ENCODE results near the gene PHB1. TPM values are rescaled to one million over a fixed set of nuclear protein-coding genes. Genes with fewer than 3 reads are reported as not detected.

Gene PHB1
- total RNA-seq, 1 donor from 2014 or later: 128 TPM

DNA sequence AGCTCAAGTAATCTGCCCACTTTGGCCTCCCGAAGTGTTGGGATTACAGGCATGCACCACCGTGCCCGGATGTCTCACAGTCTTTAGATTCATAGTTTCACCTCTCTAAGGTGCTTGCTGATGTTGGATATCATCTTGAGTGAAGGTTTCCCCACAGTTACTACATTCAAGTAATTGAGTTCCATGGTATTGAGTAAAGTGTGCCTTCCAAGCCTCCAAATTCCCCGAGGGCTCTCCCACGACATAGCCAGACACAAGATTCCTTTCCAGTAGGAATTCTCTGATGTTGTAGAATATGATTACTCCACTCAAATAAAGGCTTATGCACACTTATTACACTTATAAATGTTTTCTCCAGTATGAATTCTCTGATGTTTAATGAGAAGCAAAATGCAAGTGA lies 36.4 kb downstream of the PHB1 start:
- peaks cover 3% of the 10 kb centered on the region for H3K36me3 Mint-ChIP-seq (ENCODE audit: unreplicated experiment)
- no peak overlapping the region for H3K27ac Mint-ChIP-seq (ENCODE audit: unreplicated experiment)
- H3K9me3 Mint-ChIP-seq (ENCODE audit: unreplicated experiment): peaks cover 6% of the 10 kb centered on the region
- H3K4me3 Mint-ChIP-seq (ENCODE audit: unreplicated experiment): no peak overlapping the region
- DNase-seq (ENCODE audit: extremely low spot score, unreplicated experiment): no peak
- H3K27me3 Mint-ChIP-seq (ENCODE audit: unreplicated experiment): peaks cover 4% of the 10 kb centered on the region
- no peak for TF ChIP-seq CTCF (IDR thresholded peaks at IDR 0.05)
- no peaks in the 10 kb centered on the region for H3K4me1 Mint-ChIP-seq (ENCODE audit: unreplicated experiment)

- no peaks in the 10 kb centered on the region for H3K27me3 Mint-ChIP-seq (ENCODE audit: unreplicated experiment)
- no peak for DNase-seq (ENCODE audit: extremely low spot score, unreplicated experiment)
- H3K4me1 Mint-ChIP-seq (ENCODE audit: unreplicated experiment): no peaks in the 10 kb centered on the region
- no peak overlapping the region for H3K27ac Mint-ChIP-seq (ENCODE audit: unreplicated experiment)
- H3K9me3 Mint-ChIP-seq (ENCODE audit: unreplicated experiment): peaks cover 6% of the 10 kb centered on the region
- TF ChIP-seq CTCF (IDR thresholded peaks at IDR 0.05): no peak
- no peak overlapping the region for H3K4me3 Mint-ChIP-seq (ENCODE audit: unreplicated experiment)
- H3K36me3 Mint-ChIP-seq (ENCODE audit: unreplicated experiment): peaks cover 3% of the 10 kb centered on the region
Observed at GRCh38 chr17:49375544-49375943, 39.1 kb downstream of the PHB1 start.

GRCh38 chr17:49373115-49373514 lies 41.6 kb downstream of the PHB1 start:
- no peak overlapping the region for H3K27ac Mint-ChIP-seq (ENCODE audit: unreplicated experiment)
- H3K4me1 Mint-ChIP-seq (ENCODE audit: unreplicated experiment): no peaks in the 10 kb centered on the region
- TF ChIP-seq CTCF (IDR thresholded peaks at IDR 0.05): no peak
- DNase-seq (ENCODE audit: extremely low spot score, unreplicated experiment): no peak
- no peaks in the 10 kb centered on the region for H3K27me3 Mint-ChIP-seq (ENCODE audit: unreplicated experiment)
- H3K4me3 Mint-ChIP-seq (ENCODE audit: unreplicated experiment): no peak overlapping the region
- H3K9me3 Mint-ChIP-seq (ENCODE audit: unreplicated experiment): no peaks in the 10 kb centered on the region
- H3K36me3 Mint-ChIP-seq (ENCODE audit: unreplicated experiment): no peaks in the 10 kb centered on the region

DNA sequence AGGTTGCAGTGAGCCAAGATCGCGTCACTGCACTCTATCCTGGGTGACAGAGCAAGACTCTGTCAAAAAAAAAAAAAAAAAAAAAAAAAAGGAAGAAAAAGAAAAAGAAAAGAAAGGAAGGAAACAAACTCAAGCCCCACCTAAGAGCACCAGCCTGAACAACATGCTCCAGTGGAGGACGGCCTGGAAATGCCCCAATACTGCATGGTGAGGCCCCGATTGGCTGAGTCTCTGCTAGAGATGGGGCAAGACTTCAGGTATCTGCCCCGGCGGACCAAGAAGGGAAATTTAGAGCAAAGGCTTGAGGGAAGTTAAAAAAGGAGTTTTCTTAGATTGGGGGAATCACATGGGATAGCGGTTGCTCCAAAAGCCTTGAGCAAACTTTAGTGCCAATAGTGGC lies 42.3 kb downstream of the PHB1 start:
- H3K36me3 Mint-ChIP-seq (ENCODE audit: unreplicated experiment): no peaks in the 10 kb centered on the region
- no peak overlapping the region for H3K27ac Mint-ChIP-seq (ENCODE audit: unreplicated experiment)
- no peak for TF ChIP-seq CTCF (IDR thresholded peaks at IDR 0.05)
- H3K4me1 Mint-ChIP-seq (ENCODE audit: unreplicated experiment): no peaks in the 10 kb centered on the region
- no peak overlapping the region for H3K4me3 Mint-ChIP-seq (ENCODE audit: unreplicated experiment)
- DNase-seq (ENCODE audit: extremely low spot score, unreplicated experiment): no peak
- no peaks in the 10 kb centered on the region for H3K9me3 Mint-ChIP-seq (ENCODE audit: unreplicated experiment)
- no peaks in the 10 kb centered on the region for H3K27me3 Mint-ChIP-seq (ENCODE audit: unreplicated experiment)

- H3K4me3 Mint-ChIP-seq (ENCODE audit: unreplicated experiment): no peak overlapping the region
- H3K9me3 Mint-ChIP-seq (ENCODE audit: unreplicated experiment): no peaks in the 10 kb centered on the region
- H3K36me3 Mint-ChIP-seq (ENCODE audit: unreplicated experiment): no peaks in the 10 kb centered on the region
- no peaks in the 10 kb centered on the region for H3K4me1 Mint-ChIP-seq (ENCODE audit: unreplicated experiment)
- no peak for DNase-seq (ENCODE audit: extremely low spot score, unreplicated experiment)
- TF ChIP-seq CTCF (IDR thresholded peaks at IDR 0.05): no peak
- H3K27me3 Mint-ChIP-seq (ENCODE audit: unreplicated experiment): no peaks in the 10 kb centered on the region
- H3K27ac Mint-ChIP-seq (ENCODE audit: unreplicated experiment): no peak overlapping the region
Observed at GRCh38 chr17:49370971-49371834, 43.5 kb downstream of the PHB1 start.
